ENCODE data around the gene ACTR1A.

ACTR1A gene

DNA sequence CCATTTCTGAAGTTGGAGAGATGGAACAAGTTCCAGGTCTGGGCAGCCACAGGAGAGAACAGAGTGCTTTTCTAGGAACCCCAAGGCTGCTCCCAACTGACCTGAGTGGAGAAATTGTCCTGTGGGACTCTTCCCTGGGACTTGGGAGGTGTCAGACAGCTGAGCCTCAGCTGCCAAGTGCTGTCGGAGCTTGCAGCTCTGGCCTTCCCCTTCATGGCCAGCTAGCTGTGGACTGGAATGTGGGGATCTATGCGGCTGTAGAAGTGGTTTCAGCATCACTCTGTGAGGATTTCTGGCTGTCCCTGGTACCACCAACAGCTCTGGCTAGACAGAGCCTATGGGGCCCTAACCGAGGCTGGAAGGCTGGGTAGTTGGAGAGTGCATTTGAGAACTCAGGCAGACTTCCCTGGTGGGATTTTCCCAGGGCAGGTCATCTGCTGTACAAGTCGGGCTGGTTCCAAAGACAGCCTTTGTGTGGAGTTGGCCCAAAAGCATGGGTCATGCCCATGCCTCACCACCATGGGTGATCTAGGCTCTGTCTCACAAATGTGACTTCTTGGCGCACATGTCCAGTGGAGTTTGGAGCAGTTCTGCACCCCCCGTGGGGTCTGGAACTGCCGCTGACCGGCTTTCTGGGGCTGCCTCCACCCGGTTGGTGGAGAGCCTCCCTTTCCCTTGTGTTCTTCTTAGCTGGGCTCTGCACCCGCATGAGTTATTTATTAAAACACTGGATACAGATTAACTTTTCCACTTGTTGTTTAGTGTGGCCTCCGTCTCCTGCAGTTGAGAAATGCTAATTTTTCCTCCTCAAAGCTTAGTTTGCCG, 12.2 kb upstream of the ACTR1A start:
- no peaks in the 10 kb centered on the region for H3K27me3 ChIP-seq (ENCODE audit: insufficient read depth, poor library complexity, severe bottlenecking)
- no peak overlapping the region for H3K27ac ChIP-seq (replicated peaks)
- no peak for TF ChIP-seq SPI1 (IDR thresholded peaks at IDR 0.05; ENCODE audit: borderline replicate concordance, low read depth)
- TF ChIP-seq GABPA (IDR thresholded peaks at IDR 0.05; ENCODE audit: low read depth), result no peak
- TF ChIP-seq, protein P1, sequence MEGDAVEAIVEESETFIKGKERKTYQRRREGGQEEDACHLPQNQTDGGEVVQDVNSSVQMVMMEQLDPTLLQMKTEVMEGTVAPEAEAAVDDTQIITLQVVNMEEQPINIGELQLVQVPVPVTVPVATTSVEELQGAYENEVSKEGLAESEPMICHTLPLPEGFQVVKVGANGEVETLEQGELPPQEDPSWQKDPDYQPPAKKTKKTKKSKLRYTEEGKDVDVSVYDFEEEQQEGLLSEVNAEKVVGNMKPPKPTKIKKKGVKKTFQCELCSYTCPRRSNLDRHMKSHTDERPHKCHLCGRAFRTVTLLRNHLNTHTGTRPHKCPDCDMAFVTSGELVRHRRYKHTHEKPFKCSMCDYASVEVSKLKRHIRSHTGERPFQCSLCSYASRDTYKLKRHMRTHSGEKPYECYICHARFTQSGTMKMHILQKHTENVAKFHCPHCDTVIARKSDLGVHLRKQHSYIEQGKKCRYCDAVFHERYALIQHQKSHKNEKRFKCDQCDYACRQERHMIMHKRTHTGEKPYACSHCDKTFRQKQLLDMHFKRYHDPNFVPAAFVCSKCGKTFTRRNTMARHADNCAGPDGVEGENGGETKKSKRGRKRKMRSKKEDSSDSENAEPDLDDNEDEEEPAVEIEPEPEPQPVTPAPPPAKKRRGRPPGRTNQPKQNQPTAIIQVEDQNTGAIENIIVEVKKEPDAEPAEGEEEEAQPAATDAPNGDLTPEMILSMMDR (IDR thresholded peaks at IDR 0.05; ENCODE audit: insufficient read depth, low read length), result no peak
- TF ChIP-seq POLR2AphosphoS5 (IDR thresholded peaks at IDR 0.05; ENCODE audit: low read depth), result no peak
- TF ChIP-seq, protein P2, sequence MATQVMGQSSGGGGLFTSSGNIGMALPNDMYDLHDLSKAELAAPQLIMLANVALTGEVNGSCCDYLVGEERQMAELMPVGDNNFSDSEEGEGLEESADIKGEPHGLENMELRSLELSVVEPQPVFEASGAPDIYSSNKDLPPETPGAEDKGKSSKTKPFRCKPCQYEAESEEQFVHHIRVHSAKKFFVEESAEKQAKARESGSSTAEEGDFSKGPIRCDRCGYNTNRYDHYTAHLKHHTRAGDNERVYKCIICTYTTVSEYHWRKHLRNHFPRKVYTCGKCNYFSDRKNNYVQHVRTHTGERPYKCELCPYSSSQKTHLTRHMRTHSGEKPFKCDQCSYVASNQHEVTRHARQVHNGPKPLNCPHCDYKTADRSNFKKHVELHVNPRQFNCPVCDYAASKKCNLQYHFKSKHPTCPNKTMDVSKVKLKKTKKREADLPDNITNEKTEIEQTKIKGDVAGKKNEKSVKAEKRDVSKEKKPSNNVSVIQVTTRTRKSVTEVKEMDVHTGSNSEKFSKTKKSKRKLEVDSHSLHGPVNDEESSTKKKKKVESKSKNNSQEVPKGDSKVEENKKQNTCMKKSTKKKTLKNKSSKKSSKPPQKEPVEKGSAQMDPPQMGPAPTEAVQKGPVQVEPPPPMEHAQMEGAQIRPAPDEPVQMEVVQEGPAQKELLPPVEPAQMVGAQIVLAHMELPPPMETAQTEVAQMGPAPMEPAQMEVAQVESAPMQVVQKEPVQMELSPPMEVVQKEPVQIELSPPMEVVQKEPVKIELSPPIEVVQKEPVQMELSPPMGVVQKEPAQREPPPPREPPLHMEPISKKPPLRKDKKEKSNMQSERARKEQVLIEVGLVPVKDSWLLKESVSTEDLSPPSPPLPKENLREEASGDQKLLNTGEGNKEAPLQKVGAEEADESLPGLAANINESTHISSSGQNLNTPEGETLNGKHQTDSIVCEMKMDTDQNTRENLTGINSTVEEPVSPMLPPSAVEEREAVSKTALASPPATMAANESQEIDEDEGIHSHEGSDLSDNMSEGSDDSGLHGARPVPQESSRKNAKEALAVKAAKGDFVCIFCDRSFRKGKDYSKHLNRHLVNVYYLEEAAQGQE (IDR thresholded peaks at IDR 0.05; ENCODE audit: insufficient replicate concordance, low read depth), result no peak
- no peak for DNase-seq (ENCODE audit: low read depth in 1 of 2, low spot score in 1 of 2)
- no peak overlapping the region for H3K4me3 ChIP-seq (replicated peaks; ENCODE audit: insufficient read depth, low read length)

DNA sequence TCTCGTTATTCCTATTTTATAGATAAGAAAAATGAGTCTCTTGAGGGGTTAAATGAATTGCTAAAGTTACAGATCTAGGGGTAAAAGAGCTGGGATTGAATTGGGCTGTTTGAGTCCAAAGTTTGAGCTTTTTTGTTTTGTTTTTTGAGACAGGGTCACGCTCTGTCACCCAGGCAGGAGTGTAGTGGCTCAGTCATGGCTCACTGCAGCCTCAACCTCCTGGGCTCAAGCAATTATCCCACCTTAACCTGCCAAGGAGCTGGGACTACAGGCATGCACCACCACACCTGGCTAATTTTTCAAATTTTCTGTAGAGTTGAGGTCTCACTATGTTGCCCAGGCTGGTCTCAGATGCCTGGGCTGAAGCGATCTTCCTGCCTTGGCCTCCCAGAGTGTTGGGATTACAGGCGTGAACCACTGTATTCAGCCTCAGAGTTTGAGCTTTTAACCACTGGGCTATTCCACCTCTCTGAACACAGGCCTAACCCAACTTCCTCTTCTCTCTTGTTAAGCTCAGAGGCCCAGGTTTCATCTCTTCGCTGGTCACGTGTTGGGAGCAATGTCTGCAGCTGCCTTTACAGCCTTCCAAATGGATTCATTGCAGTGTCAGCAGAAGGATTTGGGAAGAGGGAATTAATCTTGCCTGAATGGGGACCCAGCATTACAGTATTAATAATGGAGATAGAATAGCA, 9.2 kb upstream of the ACTR1A start:
- Histone ChIP-seq H3K4me3 (replicated peaks; ENCODE audit: insufficient read depth, low read length) (no peak overlapping the region), H3K27ac (replicated peaks) (peak overlapping the region; percentile 59), H3K27me3 (ENCODE audit: insufficient read depth, poor library complexity, severe bottlenecking) (no peaks in the 10 kb centered on the region)
- DNase-seq (ENCODE audit: low read depth in 1 of 2, low spot score in 1 of 2), result peak; percentile 45 to 82
- no peak for TF ChIP-seq POLR2AphosphoS5 (IDR thresholded peaks at IDR 0.05; ENCODE audit: low read depth)
- TF ChIP-seq, protein P1 (IDR thresholded peaks at IDR 0.05; ENCODE audit: insufficient read depth, low read length), result no peak
- TF ChIP-seq SPI1 (IDR thresholded peaks at IDR 0.05; ENCODE audit: borderline replicate concordance, low read depth), result peak; percentile 68; the same call in 1 of the 2 replicates

DNA sequence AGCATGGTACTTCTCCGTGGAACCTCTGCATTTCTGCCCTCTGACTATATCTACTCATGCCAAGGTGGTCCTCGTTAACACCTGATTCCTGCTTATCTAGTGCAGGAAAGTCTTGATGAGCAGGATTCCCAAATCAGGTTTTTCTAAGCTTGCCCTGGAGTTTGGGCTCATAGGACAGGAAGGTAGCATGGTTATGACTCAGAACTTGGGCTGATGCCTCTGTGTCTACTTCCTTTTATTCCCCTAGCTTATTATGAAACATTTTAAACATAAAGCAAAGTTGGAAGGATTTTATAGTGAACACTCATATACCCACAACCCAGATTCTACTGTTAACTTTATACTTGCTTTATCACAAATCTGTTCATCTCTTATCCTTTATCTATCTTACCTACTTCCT, 6.9 kb upstream of the ACTR1A start:
- H3K4me3 ChIP-seq (replicated peaks; ENCODE audit: insufficient read depth, low read length), result no peak overlapping the region
- DNase-seq (ENCODE audit: low read depth in 1 of 2, low spot score in 1 of 2), result peak; percentile 42 to 43
- TF ChIP-seq POLR2AphosphoS5 (IDR thresholded peaks at IDR 0.05; ENCODE audit: low read depth) (no peak), GABPA (IDR thresholded peaks at IDR 0.05; ENCODE audit: low read depth) (peak; percentile 49; the same call in 1 of the 2 replicates)
- no peaks in the 10 kb centered on the region for H3K27me3 ChIP-seq (ENCODE audit: insufficient read depth, poor library complexity, severe bottlenecking)
- H3K27ac ChIP-seq (replicated peaks), result no peak overlapping the region

DNA sequence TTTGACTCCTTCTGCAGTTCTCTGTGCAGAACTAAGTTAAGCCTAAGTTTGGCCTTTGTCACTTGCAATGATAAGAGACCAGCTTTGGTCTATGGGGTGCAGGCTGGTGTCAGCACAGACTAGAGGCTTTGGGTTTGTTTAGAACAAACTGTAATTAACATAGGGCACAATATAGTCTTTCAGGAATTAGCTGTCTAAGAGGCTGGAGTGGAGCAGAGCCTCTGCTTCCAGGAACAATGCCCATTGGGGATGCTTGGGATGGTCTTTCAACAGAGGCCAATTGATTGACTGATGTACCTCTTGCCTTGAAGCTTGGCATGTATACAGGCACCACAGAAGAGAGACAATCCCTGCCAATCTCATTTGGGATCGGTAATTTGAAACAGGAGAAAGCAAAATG, 6.0 kb upstream of the ACTR1A start:
- TF ChIP-seq, protein P1 (IDR thresholded peaks at IDR 0.05; ENCODE audit: insufficient read depth, low read length), result no peak
- DNase-seq (ENCODE audit: low read depth in 1 of 2, low spot score in 1 of 2), result no peak
- H3K27me3 ChIP-seq (ENCODE audit: insufficient read depth, poor library complexity, severe bottlenecking), result no peaks in the 10 kb centered on the region
- no peak overlapping the region for H3K4me3 ChIP-seq (replicated peaks; ENCODE audit: insufficient read depth, low read length)
- H3K27ac ChIP-seq (replicated peaks), result no peak overlapping the region

DNA sequence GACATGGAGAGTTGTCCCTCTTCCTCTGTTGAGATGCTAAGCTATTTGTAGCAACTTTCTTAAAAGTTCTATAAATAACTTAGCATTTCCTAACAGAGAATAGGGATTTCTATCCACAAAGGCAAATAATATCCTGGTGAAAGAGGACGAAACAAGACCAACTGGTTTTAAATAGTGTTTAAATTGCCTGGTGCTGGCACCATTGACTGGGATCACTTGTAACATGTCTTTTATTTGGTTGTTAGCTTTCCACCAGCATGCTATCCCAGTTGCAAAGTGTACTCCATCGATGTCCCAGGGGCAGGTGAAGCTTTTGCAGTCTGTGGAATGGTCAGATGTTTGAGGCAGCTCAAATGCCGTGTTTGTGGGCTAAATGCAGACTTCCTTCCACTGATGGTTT, 5.0 kb upstream of the ACTR1A start:
- no peaks in the 10 kb centered on the region for H3K27me3 ChIP-seq (ENCODE audit: insufficient read depth, poor library complexity, severe bottlenecking)
- DNase-seq (ENCODE audit: low read depth in 1 of 2, low spot score in 1 of 2), result no peak
- no peak overlapping the region for H3K4me3 ChIP-seq (replicated peaks; ENCODE audit: insufficient read depth, low read length)
- TF ChIP-seq, protein P2 (IDR thresholded peaks at IDR 0.05; ENCODE audit: insufficient replicate concordance, low read depth), result no peak
- no peak for TF ChIP-seq POLR2AphosphoS5 (IDR thresholded peaks at IDR 0.05; ENCODE audit: low read depth)
- TF ChIP-seq GABPA (IDR thresholded peaks at IDR 0.05; ENCODE audit: low read depth), result no peak
- no peak for TF ChIP-seq SPI1 (IDR thresholded peaks at IDR 0.05; ENCODE audit: borderline replicate concordance, low read depth)
- no peak overlapping the region for H3K27ac ChIP-seq (replicated peaks)
